ENCODE results near the gene HOXB8. TPM values are rescaled to one million over a fixed set of nuclear protein-coding genes. Genes with fewer than 3 reads are reported as not detected.

The HOXB8 gene
- total RNA-seq, 4 donors from 2014 or later = 0.75 TPM; not detected in 3

GRCh38 chr17:48630009-48630924, 15.2 kb upstream of the HOXB8 start:
- no peak for TF ChIP-seq CTCF (IDR thresholded peaks at IDR 0.05; ENCODE audit: low read depth)

GRCh38 chr17:48629411-48629759, 14.3 kb upstream of the HOXB8 start:
- no peak for TF ChIP-seq CTCF (IDR thresholded peaks at IDR 0.05; ENCODE audit: low read depth)

GRCh38 chr17:48628649-48629410, 13.7 kb upstream of the HOXB8 start:
- no peak for TF ChIP-seq CTCF (IDR thresholded peaks at IDR 0.05; ENCODE audit: low read depth)

- TF ChIP-seq CTCF (IDR thresholded peaks at IDR 0.05; ENCODE audit: low read depth) = no peak
Observed at GRCh38 chr17:48627623-48628521, 12.8 kb upstream of the HOXB8 start.

- no peak for TF ChIP-seq CTCF (IDR thresholded peaks at IDR 0.05; ENCODE audit: low read depth)
Observed at GRCh38 chr17:48627118-48627597, 12.1 kb upstream of the HOXB8 start.

GRCh38 chr17:48626245-48627117, 11.4 kb upstream of the HOXB8 start, which contains the start of gene HOXB9:
Gene HOXB9, minus strand, starts transcription at chr17:48626358. Its CDS starts 89 bp downstream, at chr17:48626269.
- TF ChIP-seq CTCF (IDR thresholded peaks at IDR 0.05; ENCODE audit: low read depth) = no peak
